ENCODE data around the gene DPH6.
A peak's percentile ranks its signal among the peaks of the same experiment; 100 is the strongest.

The DPH6 gene

DNA sequence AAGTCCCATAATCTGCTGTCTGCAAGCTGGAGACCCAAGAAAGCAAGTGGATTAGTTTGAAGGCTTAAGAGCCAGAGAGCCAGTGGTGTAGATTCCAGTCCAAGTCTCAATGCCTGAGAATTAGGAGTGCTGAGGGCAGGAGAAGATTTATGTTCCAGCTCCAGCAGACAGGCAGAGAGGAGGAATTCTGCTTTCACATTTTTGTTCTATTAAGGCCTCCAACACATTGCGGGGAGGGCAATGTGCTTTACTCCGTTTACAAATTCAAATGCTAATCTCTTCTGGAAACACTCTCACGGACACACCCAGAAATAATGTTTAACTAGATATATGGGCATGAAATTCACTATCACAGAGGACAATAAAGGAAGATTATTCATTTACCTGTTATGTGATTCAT lies 54.0 kb downstream of the DPH6 start:
- Histone ChIP-seq H3K27me3 (ENCODE audit: control insufficient read depth in 1 of 2, insufficient read depth in 2 of 2, low read length in 2 of 2) (no peaks in the 10 kb centered on the region), H3K27ac (ENCODE audit: low read depth, low read length) (no peak overlapping the region), H3K4me3 (ENCODE audit: low read depth in 1 of 2, low read length in 2 of 2) (peak overlapping the region in 1 of 2 donors; percentile 16), H3K9me3 (ENCODE audit: control insufficient read depth in 1 of 2, low read length in 2 of 2) (peaks cover under 1 to 1% of the 10 kb centered on the region in 2 donors), H3K36me3 (ENCODE audit: control insufficient read depth in 1 of 2, insufficient read depth in 2 of 2, low read length in 2 of 2) (peaks cover 0 to 3% of the 10 kb centered on the region in 2 donors), H3K4me1 (ENCODE audit: control insufficient read depth in 1 of 2, insufficient read depth in 2 of 2, low read length in 2 of 2) (peaks cover 5 to 14% of the 10 kb centered on the region in 2 donors), H3K9ac (ENCODE audit: low read depth in 1 of 2, low read length in 2 of 2) (no peak overlapping the region)

DNA sequence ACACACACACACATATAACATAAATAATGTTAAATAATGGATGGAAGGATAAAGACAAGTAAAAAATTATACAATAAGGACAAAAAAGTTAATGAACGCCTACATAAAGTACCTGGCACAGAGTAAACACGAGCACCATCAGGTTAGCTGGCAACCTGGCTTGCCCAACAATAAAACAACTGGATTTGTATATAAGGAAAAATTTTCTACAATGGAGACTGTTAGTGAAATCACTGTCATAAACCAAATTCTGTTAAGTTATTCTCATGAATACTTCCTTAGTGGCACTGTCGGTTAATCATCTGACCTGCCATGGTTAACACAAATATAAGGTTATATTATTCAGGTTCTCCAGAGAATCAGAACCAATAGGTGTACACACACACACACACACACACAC lies 54.8 kb downstream of the DPH6 start:
- Histone ChIP-seq H3K36me3 (ENCODE audit: control insufficient read depth in 1 of 2, insufficient read depth in 2 of 2, low read length in 2 of 2) (peaks cover 0 to 3% of the 10 kb centered on the region in 2 donors), H3K27me3 (ENCODE audit: control insufficient read depth in 1 of 2, insufficient read depth in 2 of 2, low read length in 2 of 2) (no peaks in the 10 kb centered on the region), H3K9me3 (ENCODE audit: control insufficient read depth in 1 of 2, low read length in 2 of 2) (peaks cover 5 to 7% of the 10 kb centered on the region in 2 donors), H3K4me3 (ENCODE audit: low read depth in 1 of 2, low read length in 2 of 2) (no peak overlapping the region), H3K9ac (ENCODE audit: low read depth in 1 of 2, low read length in 2 of 2) (no peak overlapping the region), H3K27ac (ENCODE audit: low read depth, low read length) (no peak overlapping the region), H3K4me1 (ENCODE audit: control insufficient read depth in 1 of 2, insufficient read depth in 2 of 2, low read length in 2 of 2) (peaks cover 5 to 14% of the 10 kb centered on the region in 2 donors)

DNA sequence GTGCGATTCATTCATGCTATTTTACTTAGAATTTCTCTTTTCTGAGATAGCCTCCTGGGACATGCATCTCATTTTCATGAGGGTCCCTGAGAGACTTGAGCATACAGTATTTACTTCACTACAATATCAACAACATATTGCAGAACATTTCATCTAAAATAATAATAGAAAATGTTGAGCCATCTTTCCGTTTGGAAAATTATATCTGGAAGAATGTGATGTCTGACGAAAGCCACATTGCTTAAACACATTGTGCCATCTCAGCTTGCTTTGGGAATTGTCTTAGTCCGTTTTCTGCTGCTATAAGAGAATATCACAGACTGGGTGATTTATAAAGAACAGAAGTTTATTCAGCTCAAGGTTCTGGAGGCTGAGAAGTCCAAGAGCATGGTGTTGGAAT lies 55.5 kb downstream of the DPH6 start:
- Histone ChIP-seq H3K27ac (ENCODE audit: low read depth, low read length) (no peak overlapping the region), H3K4me3 (ENCODE audit: low read depth in 1 of 2, low read length in 2 of 2) (no peak overlapping the region), H3K36me3 (ENCODE audit: control insufficient read depth in 1 of 2, insufficient read depth in 2 of 2, low read length in 2 of 2) (peaks cover 0 to 3% of the 10 kb centered on the region in 2 donors), H3K4me1 (ENCODE audit: control insufficient read depth in 1 of 2, insufficient read depth in 2 of 2, low read length in 2 of 2) (peaks cover 5 to 14% of the 10 kb centered on the region in 2 donors), H3K9me3 (ENCODE audit: control insufficient read depth in 1 of 2, low read length in 2 of 2) (peaks cover 5 to 7% of the 10 kb centered on the region in 2 donors), H3K9ac (ENCODE audit: low read depth in 1 of 2, low read length in 2 of 2) (no peak overlapping the region), H3K27me3 (ENCODE audit: control insufficient read depth in 1 of 2, insufficient read depth in 2 of 2, low read length in 2 of 2) (no peaks in the 10 kb centered on the region)

DNA sequence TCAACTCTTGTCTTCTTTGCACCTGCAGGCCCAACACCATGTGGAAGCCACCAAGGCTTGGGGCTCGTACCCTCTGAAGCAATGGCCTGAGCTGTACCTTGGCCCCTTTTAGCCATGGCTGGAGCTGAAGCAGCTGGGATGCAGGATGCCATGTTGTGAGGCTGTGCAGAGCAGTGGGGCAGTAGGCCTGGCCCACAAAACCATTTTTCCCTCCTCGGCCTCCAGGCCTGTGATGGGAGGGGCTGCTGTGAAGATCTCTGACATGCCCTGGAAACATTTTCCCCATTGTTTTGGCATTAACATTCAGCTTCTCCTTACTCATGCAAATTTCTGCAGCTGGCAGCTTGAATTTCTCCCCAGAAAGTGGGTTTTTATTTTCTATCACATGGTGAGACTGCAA lies 58.5 kb downstream of the DPH6 start:
- Histone ChIP-seq H3K4me1 (ENCODE audit: control insufficient read depth in 1 of 2, insufficient read depth in 2 of 2, low read length in 2 of 2) (peaks cover 0 to 3% of the 10 kb centered on the region in 2 donors), H3K4me3 (ENCODE audit: low read depth in 1 of 2, low read length in 2 of 2) (no peak overlapping the region)

DNA sequence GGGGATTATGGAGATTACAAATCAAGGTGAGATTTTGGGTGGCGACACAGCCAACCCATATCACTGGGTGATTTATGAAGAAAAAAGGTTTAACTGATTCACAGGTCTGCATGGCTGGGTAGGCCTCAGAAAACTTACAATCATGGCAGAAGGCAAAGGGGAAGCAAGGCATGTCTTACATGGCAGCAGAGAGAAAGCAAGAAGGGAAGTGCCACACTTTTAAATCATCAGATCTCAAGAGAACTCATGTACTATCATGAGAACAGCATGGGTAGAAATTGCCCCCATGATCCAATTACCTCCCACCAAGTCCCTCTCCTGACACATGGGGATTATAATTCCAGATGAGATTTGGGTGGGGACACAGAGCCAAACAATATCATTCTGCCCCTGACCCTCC lies 59.7 kb downstream of the DPH6 start:
- no peak overlapping the region for H3K4me3 ChIP-seq (ENCODE audit: low read depth in 1 of 2, low read length in 2 of 2)
- H3K27ac ChIP-seq (ENCODE audit: low read depth, low read length): no peak overlapping the region
- H3K9me3 ChIP-seq (ENCODE audit: control insufficient read depth in 1 of 2, low read length in 2 of 2): peaks cover 5 to 7% of the 10 kb centered on the region in 2 donors
- peaks cover 0 to 3% of the 10 kb centered on the region in 2 donors for H3K36me3 ChIP-seq (ENCODE audit: control insufficient read depth in 1 of 2, insufficient read depth in 2 of 2, low read length in 2 of 2)
- H3K9ac ChIP-seq (ENCODE audit: low read depth in 1 of 2, low read length in 2 of 2): no peak overlapping the region
- H3K4me1 ChIP-seq (ENCODE audit: control insufficient read depth in 1 of 2, insufficient read depth in 2 of 2, low read length in 2 of 2): peaks cover 0 to 8% of the 10 kb centered on the region in 2 donors
- no peaks in the 10 kb centered on the region for H3K27me3 ChIP-seq (ENCODE audit: control insufficient read depth in 1 of 2, insufficient read depth in 2 of 2, low read length in 2 of 2)

More for the DNA sequence above, 58.5 kb downstream of the DPH6 start:
- Histone ChIP-seq H3K36me3 (ENCODE audit: control insufficient read depth in 1 of 2, insufficient read depth in 2 of 2, low read length in 2 of 2) (peaks cover 0 to 3% of the 10 kb centered on the region in 2 donors), H3K27ac (ENCODE audit: low read depth, low read length) (no peak overlapping the region), H3K9me3 (ENCODE audit: control insufficient read depth in 1 of 2, low read length in 2 of 2) (peaks cover 5 to 7% of the 10 kb centered on the region in 2 donors), H3K27me3 (ENCODE audit: control insufficient read depth in 1 of 2, insufficient read depth in 2 of 2, low read length in 2 of 2) (no peaks in the 10 kb centered on the region), H3K9ac (ENCODE audit: low read depth in 1 of 2, low read length in 2 of 2) (no peak overlapping the region)

DNA sequence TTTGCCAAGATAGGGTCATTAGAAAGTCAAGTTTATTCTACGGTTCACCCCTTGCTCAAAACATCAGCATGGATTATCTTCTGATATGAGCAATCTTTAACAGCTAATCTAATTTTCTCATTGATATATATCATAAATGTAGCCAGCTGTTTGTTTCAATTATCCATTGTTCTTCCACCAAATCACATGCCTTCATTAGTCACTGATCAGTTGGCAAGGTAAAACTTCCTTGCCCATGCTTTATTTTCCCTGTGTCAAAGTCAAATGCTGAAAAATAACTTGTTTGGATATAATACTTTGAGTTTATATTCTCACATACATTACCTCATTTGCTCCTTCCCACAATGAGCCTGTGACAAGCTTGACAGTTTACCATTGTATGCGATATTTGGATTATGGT lies 60.6 kb downstream of the DPH6 start:
- peaks cover 0 to 3% of the 10 kb centered on the region in 2 donors for H3K36me3 ChIP-seq (ENCODE audit: control insufficient read depth in 1 of 2, insufficient read depth in 2 of 2, low read length in 2 of 2)
- no peaks in the 10 kb centered on the region for H3K27me3 ChIP-seq (ENCODE audit: control insufficient read depth in 1 of 2, insufficient read depth in 2 of 2, low read length in 2 of 2)
- H3K4me3 ChIP-seq (ENCODE audit: low read depth in 1 of 2, low read length in 2 of 2): no peak overlapping the region

DNA sequence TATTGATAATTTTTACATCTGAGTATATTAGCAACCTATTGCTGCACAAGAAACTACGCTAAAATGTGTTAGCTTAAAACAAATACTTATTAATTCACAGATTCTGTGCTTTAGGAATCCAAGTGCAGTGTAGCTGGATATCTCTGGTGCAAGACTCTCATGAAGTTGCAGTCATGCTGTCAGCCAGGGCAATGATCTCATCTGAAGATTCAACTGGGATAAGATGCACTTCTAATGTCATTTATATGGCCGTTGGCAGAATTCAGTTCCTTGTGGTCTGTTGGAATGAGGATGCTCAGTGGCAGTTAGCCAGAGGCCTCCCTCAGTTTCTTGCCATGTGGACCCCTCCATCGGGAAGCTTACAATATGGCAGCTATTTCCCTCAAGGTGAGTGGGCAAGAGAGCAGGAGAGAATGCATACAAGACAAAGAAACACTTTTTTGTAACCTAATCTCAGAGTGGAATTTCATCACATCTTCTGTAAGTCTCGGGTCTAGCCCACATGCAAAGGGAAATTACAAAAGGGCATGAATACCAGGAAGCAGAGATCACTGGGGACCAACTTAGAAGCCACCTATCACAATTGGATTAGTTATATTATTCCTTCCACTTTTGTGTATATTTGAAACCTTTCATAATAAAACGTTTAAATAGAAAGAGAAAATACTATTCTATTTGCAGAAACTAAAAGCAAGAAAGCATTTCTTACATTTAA lies 61.6 kb downstream of the DPH6 start:
- Histone ChIP-seq H3K9me3 (ENCODE audit: control insufficient read depth in 1 of 2, low read length in 2 of 2) (peaks cover 5 to 7% of the 10 kb centered on the region in 2 donors), H3K36me3 (ENCODE audit: control insufficient read depth in 1 of 2, insufficient read depth in 2 of 2, low read length in 2 of 2) (peaks cover 0 to 3% of the 10 kb centered on the region in 2 donors), H3K27ac (ENCODE audit: low read depth, low read length) (no peak overlapping the region), H3K27me3 (ENCODE audit: control insufficient read depth in 1 of 2, insufficient read depth in 2 of 2, low read length in 2 of 2) (no peaks in the 10 kb centered on the region), H3K4me1 (ENCODE audit: control insufficient read depth in 1 of 2, insufficient read depth in 2 of 2, low read length in 2 of 2) (peaks cover 0 to 10% of the 10 kb centered on the region in 2 donors), H3K9ac (ENCODE audit: low read depth in 1 of 2, low read length in 2 of 2) (no peak overlapping the region), H3K4me3 (ENCODE audit: low read depth in 1 of 2, low read length in 2 of 2) (no peak overlapping the region)

More for the DNA sequence above, 60.6 kb downstream of the DPH6 start:
- Histone ChIP-seq H3K9me3 (ENCODE audit: control insufficient read depth in 1 of 2, low read length in 2 of 2) (peaks cover 5 to 7% of the 10 kb centered on the region in 2 donors), H3K4me1 (ENCODE audit: control insufficient read depth in 1 of 2, insufficient read depth in 2 of 2, low read length in 2 of 2) (peaks cover 0 to 8% of the 10 kb centered on the region in 2 donors), H3K9ac (ENCODE audit: low read depth in 1 of 2, low read length in 2 of 2) (no peak overlapping the region), H3K27ac (ENCODE audit: low read depth, low read length) (no peak overlapping the region)

DNA sequence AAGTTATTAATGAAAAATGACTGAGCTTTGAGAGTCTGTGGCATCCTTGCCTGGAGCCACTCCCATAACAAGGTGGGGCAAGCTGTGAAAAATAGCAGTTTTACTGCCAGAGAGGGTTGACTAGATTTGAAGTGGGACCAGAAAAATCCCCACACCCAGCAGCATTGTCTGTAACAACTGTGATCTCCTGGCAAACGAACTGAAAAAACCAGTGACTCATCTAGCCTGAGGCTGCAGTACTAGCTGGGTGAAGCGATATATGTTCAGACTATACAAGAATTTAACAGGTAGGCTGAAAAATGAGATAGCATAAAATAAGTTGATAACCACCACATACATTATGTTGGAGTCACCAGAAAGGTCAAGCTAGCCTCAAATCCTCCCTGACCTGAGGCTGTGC lies 64.0 kb downstream of the DPH6 start:
- Histone ChIP-seq H3K36me3 (ENCODE audit: control insufficient read depth in 1 of 2, insufficient read depth in 2 of 2, low read length in 2 of 2) (no peaks in the 10 kb centered on the region), H3K4me1 (ENCODE audit: control insufficient read depth in 1 of 2, insufficient read depth in 2 of 2, low read length in 2 of 2) (peaks cover 0 to 18% of the 10 kb centered on the region in 2 donors), H3K9me3 (ENCODE audit: control insufficient read depth in 1 of 2, low read length in 2 of 2) (peaks cover 4 to 5% of the 10 kb centered on the region in 2 donors), H3K27ac (ENCODE audit: low read depth, low read length) (no peak overlapping the region), H3K27me3 (ENCODE audit: control insufficient read depth in 1 of 2, insufficient read depth in 2 of 2, low read length in 2 of 2) (no peaks in the 10 kb centered on the region), H3K9ac (ENCODE audit: low read depth in 1 of 2, low read length in 2 of 2) (no peak overlapping the region), H3K4me3 (ENCODE audit: low read depth in 1 of 2, low read length in 2 of 2) (no peak overlapping the region)

DNA sequence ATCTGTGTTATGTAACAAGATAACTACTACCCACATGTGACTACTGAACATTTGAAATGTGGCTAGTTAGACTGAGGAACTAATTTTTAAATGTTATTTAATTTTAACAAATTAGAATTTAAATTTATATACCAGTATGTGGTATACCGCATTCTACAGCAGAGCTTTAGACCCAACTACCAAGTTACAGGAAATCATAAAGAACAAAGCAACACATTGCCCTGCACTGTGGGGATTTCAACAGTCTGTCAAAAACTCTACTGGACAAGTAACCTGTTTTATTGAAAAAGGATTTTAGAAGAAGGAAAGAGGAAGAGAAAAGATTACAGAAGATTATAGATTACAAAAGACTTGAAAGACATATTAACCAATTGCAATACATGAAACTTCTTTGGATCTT lies 64.9 kb downstream of the DPH6 start:
- no peaks in the 10 kb centered on the region for H3K9me3 ChIP-seq (ENCODE audit: control insufficient read depth in 1 of 2, low read length in 2 of 2)
- no peak overlapping the region for H3K9ac ChIP-seq (ENCODE audit: low read depth in 1 of 2, low read length in 2 of 2)
- H3K4me3 ChIP-seq (ENCODE audit: low read depth in 1 of 2, low read length in 2 of 2): no peak overlapping the region
- H3K27ac ChIP-seq (ENCODE audit: low read depth, low read length): no peak overlapping the region
- no peaks in the 10 kb centered on the region for H3K27me3 ChIP-seq (ENCODE audit: control insufficient read depth in 1 of 2, insufficient read depth in 2 of 2, low read length in 2 of 2)
- peaks cover 0 to 18% of the 10 kb centered on the region in 2 donors for H3K4me1 ChIP-seq (ENCODE audit: control insufficient read depth in 1 of 2, insufficient read depth in 2 of 2, low read length in 2 of 2)
- no peaks in the 10 kb centered on the region for H3K36me3 ChIP-seq (ENCODE audit: control insufficient read depth in 1 of 2, insufficient read depth in 2 of 2, low read length in 2 of 2)

DNA sequence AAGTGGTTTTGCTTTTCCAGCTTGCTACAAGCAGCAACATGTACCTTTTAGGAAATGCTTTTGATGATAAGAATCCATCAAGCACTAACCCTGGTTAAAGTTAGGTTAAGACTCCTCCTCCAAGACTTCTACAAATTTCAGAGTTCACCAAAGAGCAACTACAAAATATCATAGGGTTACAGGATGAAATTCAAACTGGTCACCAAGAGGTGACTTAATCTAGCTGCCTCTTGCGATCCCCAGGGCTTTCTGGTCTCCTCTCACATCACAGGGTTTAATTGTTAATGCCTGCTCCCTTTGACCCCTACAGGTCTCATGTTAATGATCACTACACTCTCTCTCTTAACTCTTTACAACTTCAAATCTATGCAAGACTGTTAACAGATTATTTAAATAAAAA lies 66.5 kb downstream of the DPH6 start:
- Histone ChIP-seq H3K9ac (ENCODE audit: low read depth in 1 of 2, low read length in 2 of 2) (no peak overlapping the region), H3K36me3 (ENCODE audit: control insufficient read depth in 1 of 2, insufficient read depth in 2 of 2, low read length in 2 of 2) (no peaks in the 10 kb centered on the region), H3K9me3 (ENCODE audit: control insufficient read depth in 1 of 2, low read length in 2 of 2) (no peaks in the 10 kb centered on the region)

More for the DNA sequence above, 66.5 kb downstream of the DPH6 start:
- no peaks in the 10 kb centered on the region for H3K27me3 ChIP-seq (ENCODE audit: control insufficient read depth in 1 of 2, insufficient read depth in 2 of 2, low read length in 2 of 2)
- no peak overlapping the region for H3K27ac ChIP-seq (ENCODE audit: low read depth, low read length)
- no peak overlapping the region for H3K4me3 ChIP-seq (ENCODE audit: low read depth in 1 of 2, low read length in 2 of 2)
- peaks cover 0 to 18% of the 10 kb centered on the region in 2 donors for H3K4me1 ChIP-seq (ENCODE audit: control insufficient read depth in 1 of 2, insufficient read depth in 2 of 2, low read length in 2 of 2)
